ENCODE data around the gene SCARF2. TPM values are rescaled to one million over a fixed set of nuclear protein-coding genes. Genes with fewer than 3 reads are reported as not detected.
"Not testable (repeated sequence)": the region's sequence is repeated elsewhere in the genome, so short reads cannot be mapped to it uniquely, and the experiment has no call there.

SCARF2 gene
- under 1 TPM in 4 of 6 donors, not detected in 2; 0.25 to 0.64 (median 0.36) TPM for polyA plus RNA-seq (ENCODE audit: low read depth in 6 of 6)

GRCh38 chr22:20437613-20438426 is at the start of gene SCARF2:
Gene SCARF2 (minus strand): TSS chr22:20437825. CDS start chr22:20437754, 71 bp downstream.
- DNase-seq = no peak
- peak; percentile 13 to 29 for ATAC-seq (ENCODE audit: low read depth in 2 of 2)
- H3K4me1 Mint-ChIP-seq = peaks cover 16 to 18% (median 16%) of the 10 kb centered on the region in 3 donors
- H3K4me3 Mint-ChIP-seq = peak within 1 kb of the TSS; percentile 78 to 92 (median 89)
- H3K9me3 Mint-ChIP-seq = no peaks in the 10 kb centered on the region
- peaks cover 32 to 56% (median 51%) of the 10 kb centered on the region in 3 donors for H3K27me3 Mint-ChIP-seq
- peaks cover 8 to 17% of the 10 kb centered on the region in 2 donors for H3K36me3 Mint-ChIP-seq
- H3K27ac Mint-ChIP-seq = peak within 1 kb of the TSS in 3 of 6 donors; percentile 15 to 97 (median 26)

GRCh38 chr22:20486229-20486628 is 48.6 kb upstream of the SCARF2 start:
- Mint-ChIP-seq H3K36me3 (peaks cover 8 to 32% of the 10 kb centered on the region in 2 donors), H3K4me1 (peaks cover 33 to 48% (median 34%) of the 10 kb centered on the region in 3 donors), H3K27ac (no peak overlapping the region), H3K27me3 (no peaks in the 10 kb centered on the region), H3K4me3 (no peak overlapping the region), H3K9me3 (no peaks in the 10 kb centered on the region)
- no peak for ATAC-seq (ENCODE audit: low read depth in 2 of 2)
- DNase-seq = no peak

GRCh38 chr22:20484948-20485683 is 47.5 kb upstream of the SCARF2 start:
- peaks cover 9 to 32% of the 10 kb centered on the region in 2 donors for H3K36me3 Mint-ChIP-seq
- DNase-seq = no peak
- no peak overlapping the region for H3K4me3 Mint-ChIP-seq
- H3K27me3 Mint-ChIP-seq = no peaks in the 10 kb centered on the region
- no peaks in the 10 kb centered on the region for H3K9me3 Mint-ChIP-seq
- H3K27ac Mint-ChIP-seq = peak overlapping the region in 1 of 6 donors; percentile 26
- peaks cover 24 to 40% (median 32%) of the 10 kb centered on the region in 3 donors for H3K4me1 Mint-ChIP-seq
- no peak for ATAC-seq (ENCODE audit: low read depth in 2 of 2)

GRCh38 chr22:20483771-20484170 is 46.1 kb upstream of the SCARF2 start:
- DNase-seq (no peak), ATAC-seq (ENCODE audit: low read depth in 2 of 2) (no peak)
- peaks cover 15 to 24% of the 10 kb centered on the region in 2 donors for H3K36me3 Mint-ChIP-seq
- peaks cover 14 to 27% (median 23%) of the 10 kb centered on the region in 3 donors for H3K4me1 Mint-ChIP-seq
- H3K9me3 Mint-ChIP-seq = no peaks in the 10 kb centered on the region
- H3K27me3 Mint-ChIP-seq = no peaks in the 10 kb centered on the region
- peak overlapping the region in 1 of 6 donors; percentile 56 for H3K27ac Mint-ChIP-seq
- H3K4me3 Mint-ChIP-seq = no peak overlapping the region

- ATAC-seq (ENCODE audit: low read depth in 2 of 2); H3K27me3 Mint-ChIP-seq; H3K27ac Mint-ChIP-seq; H3K9me3 Mint-ChIP-seq; DNase-seq; H3K4me3 Mint-ChIP-seq: not testable (repeated sequence)
- Mint-ChIP-seq H3K4me1 (peaks cover 8 to 22% (median 18%) of the 10 kb centered on the region in 3 donors), H3K36me3 (peaks cover 12 to 20% of the 10 kb centered on the region in 2 donors)
Measured at GRCh38 chr22:20483143-20483506, 45.5 kb upstream of the SCARF2 start.

- Mint-ChIP-seq H3K9me3 (no peaks in the 10 kb centered on the region), H3K4me3 (no peak overlapping the region), H3K27ac (peak overlapping the region in 2 of 6 donors; percentile 10 to 57), H3K27me3 (no peaks in the 10 kb centered on the region), H3K36me3 (peaks cover 7% of the 10 kb centered on the region in 2 donors), H3K4me1 (peaks cover 0 to 13% (median 7%) of the 10 kb centered on the region in 3 donors)
- DNase-seq (no peak), ATAC-seq (ENCODE audit: low read depth in 2 of 2) (no peak)
Measured at GRCh38 chr22:20479612-20480196, 42.1 kb upstream of the SCARF2 start.

- H3K27me3 Mint-ChIP-seq; ATAC-seq (ENCODE audit: low read depth in 2 of 2); H3K27ac Mint-ChIP-seq; H3K36me3 Mint-ChIP-seq; H3K4me3 Mint-ChIP-seq; H3K9me3 Mint-ChIP-seq; DNase-seq: not testable (repeated sequence)
- peaks cover 0 to 13% (median 2%) of the 10 kb centered on the region in 3 donors for H3K4me1 Mint-ChIP-seq
Measured at GRCh38 chr22:20478059-20478458, 40.4 kb upstream of the SCARF2 start.

- not testable (repeated sequence) for H3K4me3 Mint-ChIP-seq, H3K36me3 Mint-ChIP-seq
- peaks cover 0 to 15% (median 8%) of the 10 kb centered on the region in 3 donors for H3K4me1 Mint-ChIP-seq
Measured at GRCh38 chr22:20475569-20475968, 37.9 kb upstream of the SCARF2 start.

GRCh38 chr22:20475115-20475436 is 37.5 kb upstream of the SCARF2 start:
- no peak overlapping the region for H3K27ac Mint-ChIP-seq
- H3K9me3 Mint-ChIP-seq = no peaks in the 10 kb centered on the region
- DNase-seq (no peak), ATAC-seq (ENCODE audit: low read depth in 2 of 2) (no peak)
- H3K27me3 Mint-ChIP-seq = no peaks in the 10 kb centered on the region
- peaks cover 0 to 15% (median 9%) of the 10 kb centered on the region in 3 donors for H3K4me1 Mint-ChIP-seq
- no peak overlapping the region for H3K4me3 Mint-ChIP-seq
- peaks cover 10 to 13% of the 10 kb centered on the region in 2 donors for H3K36me3 Mint-ChIP-seq

More at GRCh38 chr22:20475569-20475968, 37.9 kb upstream of the SCARF2 start:
- H3K27me3 Mint-ChIP-seq; H3K9me3 Mint-ChIP-seq; ATAC-seq (ENCODE audit: low read depth in 2 of 2); DNase-seq: not testable (repeated sequence)
- H3K27ac Mint-ChIP-seq = peak overlapping the region in 1 of 6 donors; percentile 44

- Mint-ChIP-seq H3K4me3 (no peak overlapping the region), H3K9me3 (no peaks in the 10 kb centered on the region), H3K27me3 (no peaks in the 10 kb centered on the region), H3K27ac (peak overlapping the region in 5 of 6 donors; percentile 58 to 90 (median 70)), H3K36me3 (peaks cover 11 to 23% of the 10 kb centered on the region in 2 donors), H3K4me1 (peaks cover 8 to 23% (median 16%) of the 10 kb centered on the region in 3 donors)
- no peak for ATAC-seq (ENCODE audit: low read depth in 2 of 2)
- DNase-seq = no peak
Measured at GRCh38 chr22:20472629-20473442, 35.2 kb upstream of the SCARF2 start.

- H3K36me3 Mint-ChIP-seq = peaks cover 11 to 23% of the 10 kb centered on the region in 2 donors
- DNase-seq (no peak), ATAC-seq (ENCODE audit: low read depth in 2 of 2) (no peak)
- H3K4me3 Mint-ChIP-seq = no peak overlapping the region
- no peak overlapping the region for H3K27ac Mint-ChIP-seq
- H3K27me3 Mint-ChIP-seq = no peaks in the 10 kb centered on the region
- no peaks in the 10 kb centered on the region for H3K9me3 Mint-ChIP-seq
- H3K4me1 Mint-ChIP-seq = peaks cover 8 to 23% (median 16%) of the 10 kb centered on the region in 3 donors
Measured at GRCh38 chr22:20471126-20471833, 33.7 kb upstream of the SCARF2 start.

GRCh38 chr22:20470525-20470924 is 32.9 kb upstream of the SCARF2 start:
- H3K27me3 Mint-ChIP-seq; ATAC-seq (ENCODE audit: low read depth in 2 of 2); H3K9me3 Mint-ChIP-seq; DNase-seq: not testable (repeated sequence)
- peaks cover 11 to 23% of the 10 kb centered on the region in 2 donors for H3K36me3 Mint-ChIP-seq
- H3K27ac Mint-ChIP-seq = peak overlapping the region in 2 of 6 donors; percentile 7 to 43
- H3K4me1 Mint-ChIP-seq = peaks cover 13 to 26% (median 17%) of the 10 kb centered on the region in 3 donors
- H3K4me3 Mint-ChIP-seq = peak overlapping the region in 1 of 8 donors; percentile 63

Measured in naive B cell (primary cell).